GM12864 (cell line): Measurements from ENCODE around the gene CDK5.
A peak's percentile ranks its signal among the peaks of the same experiment; 100 is the strongest.

ENCODE experiments used
- DNase-seq: peaks from one replicate; pipeline ENCODE4 v3.0.0-alpha.2; 2011; ENCODE audit warnings: low read depth
- H3K4me3 ChIP-seq: 2 replicates; pipeline ENCODE4 v1.5.1; 2011; ENCODE audit warnings: mild to moderate bottlenecking, low read depth, low read length, control low read depth
- TF ChIP-seq, protein P1 (sequence below): IDR thresholded peaks from 2 replicates; pipeline ENCODE4 v1.5.1; 2011; ENCODE audit warnings: low read depth, mild to moderate bottlenecking, moderate library complexity, low read length, control low read depth, inconsistent platforms; ENCODE audit errors: missing control alignments

CDK5 gene

GRCh38 chr7:151011097-151011409 is 46.6 kb downstream of the CDK5 start:
- H3K4me3 ChIP-seq: no peak overlapping the region
- DNase-seq: no peak
- TF ChIP-seq, protein P1, sequence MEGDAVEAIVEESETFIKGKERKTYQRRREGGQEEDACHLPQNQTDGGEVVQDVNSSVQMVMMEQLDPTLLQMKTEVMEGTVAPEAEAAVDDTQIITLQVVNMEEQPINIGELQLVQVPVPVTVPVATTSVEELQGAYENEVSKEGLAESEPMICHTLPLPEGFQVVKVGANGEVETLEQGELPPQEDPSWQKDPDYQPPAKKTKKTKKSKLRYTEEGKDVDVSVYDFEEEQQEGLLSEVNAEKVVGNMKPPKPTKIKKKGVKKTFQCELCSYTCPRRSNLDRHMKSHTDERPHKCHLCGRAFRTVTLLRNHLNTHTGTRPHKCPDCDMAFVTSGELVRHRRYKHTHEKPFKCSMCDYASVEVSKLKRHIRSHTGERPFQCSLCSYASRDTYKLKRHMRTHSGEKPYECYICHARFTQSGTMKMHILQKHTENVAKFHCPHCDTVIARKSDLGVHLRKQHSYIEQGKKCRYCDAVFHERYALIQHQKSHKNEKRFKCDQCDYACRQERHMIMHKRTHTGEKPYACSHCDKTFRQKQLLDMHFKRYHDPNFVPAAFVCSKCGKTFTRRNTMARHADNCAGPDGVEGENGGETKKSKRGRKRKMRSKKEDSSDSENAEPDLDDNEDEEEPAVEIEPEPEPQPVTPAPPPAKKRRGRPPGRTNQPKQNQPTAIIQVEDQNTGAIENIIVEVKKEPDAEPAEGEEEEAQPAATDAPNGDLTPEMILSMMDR: no peak

DNA sequence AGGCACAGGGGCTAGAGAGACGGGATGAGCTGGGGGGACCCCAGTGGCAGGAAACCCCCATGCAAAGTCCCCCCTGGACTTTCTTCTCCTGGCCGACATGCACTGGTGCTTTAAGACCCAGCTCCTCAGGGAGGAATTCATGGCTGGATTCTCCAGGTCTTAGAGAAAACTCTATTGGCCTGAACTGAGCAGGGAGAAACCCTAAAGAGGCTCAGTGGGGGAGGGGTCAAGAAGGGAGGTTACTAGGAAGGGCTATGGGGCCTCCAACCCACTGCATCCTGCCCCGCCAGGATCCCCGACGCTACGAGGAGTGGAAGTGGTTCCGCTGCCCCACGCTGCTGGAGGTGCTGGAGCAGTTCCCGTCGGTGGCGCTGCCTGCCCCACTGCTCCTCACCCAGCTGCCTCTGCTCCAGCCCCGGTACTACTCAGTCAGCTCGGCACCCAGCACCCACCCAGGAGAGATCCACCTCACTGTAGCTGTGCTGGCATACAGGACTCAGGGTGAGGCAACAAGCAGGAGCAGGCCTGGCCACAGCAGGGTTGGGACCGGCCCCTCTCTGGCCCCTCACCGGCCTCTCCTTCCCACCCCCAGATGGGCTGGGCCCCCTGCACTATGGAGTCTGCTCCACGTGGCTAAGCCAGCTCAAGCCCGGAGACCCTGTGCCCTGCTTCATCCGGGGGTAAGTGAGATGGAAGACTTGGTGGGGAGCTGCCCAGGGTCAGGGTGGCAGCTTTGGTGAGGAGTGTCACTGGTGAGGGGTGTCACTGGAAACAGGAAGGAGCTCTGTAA is 47.2 kb downstream of the CDK5 start:
- no peak for DNase-seq
- TF ChIP-seq, protein P1: no peak
- H3K4me3 ChIP-seq: no peak overlapping the region

DNA sequence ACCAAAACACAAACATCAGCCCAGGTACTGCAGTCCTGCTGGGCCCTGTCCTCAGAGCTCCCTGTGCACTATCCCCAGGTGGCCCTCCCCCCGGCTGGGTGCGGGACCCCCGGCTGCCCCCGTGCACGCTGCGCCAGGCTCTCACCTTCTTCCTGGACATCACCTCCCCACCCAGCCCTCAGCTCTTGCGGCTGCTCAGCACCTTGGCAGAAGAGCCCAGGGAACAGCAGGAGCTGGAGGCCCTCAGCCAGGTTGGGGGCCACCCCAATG is 47.7 kb downstream of the CDK5 start:
- no peak overlapping the region for H3K4me3 ChIP-seq
- DNase-seq: no peak
- TF ChIP-seq, protein P1: no peak

DNA sequence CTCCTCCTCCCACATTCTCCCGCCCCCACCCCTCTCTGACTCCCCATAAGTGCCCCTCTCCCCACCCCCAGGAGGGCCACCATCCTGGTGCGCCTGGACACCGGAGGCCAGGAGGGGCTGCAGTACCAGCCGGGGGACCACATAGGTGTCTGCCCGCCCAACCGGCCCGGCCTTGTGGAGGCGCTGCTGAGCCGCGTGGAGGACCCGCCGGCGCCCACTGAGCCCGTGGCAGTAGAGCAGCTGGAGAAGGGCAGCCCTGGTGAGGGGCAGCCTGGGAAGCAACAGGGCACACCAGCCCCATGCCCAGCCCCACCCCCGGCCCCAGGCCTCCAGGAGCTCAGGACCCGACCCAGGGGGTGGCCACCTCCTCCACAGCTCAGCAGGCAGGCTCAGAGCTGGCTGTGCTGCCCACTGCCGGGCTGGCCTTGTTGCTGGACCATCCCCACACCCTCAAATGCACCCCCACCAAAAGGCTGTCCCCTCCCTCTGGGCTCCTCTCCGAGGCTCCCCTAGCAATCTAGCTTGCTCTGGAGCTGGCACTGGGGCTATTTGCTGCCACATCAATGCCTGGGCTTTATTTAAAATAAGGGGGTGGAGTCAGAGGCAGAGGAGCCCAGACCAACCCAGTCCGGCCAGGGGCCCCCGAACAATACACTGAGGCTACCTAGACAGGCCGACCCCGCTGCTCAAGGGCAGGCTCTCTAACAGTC is 48.2 kb downstream of the CDK5 start:
- no peak for DNase-seq
- TF ChIP-seq, protein P1: no peak
- H3K4me3 ChIP-seq: no peak overlapping the region

DNA sequence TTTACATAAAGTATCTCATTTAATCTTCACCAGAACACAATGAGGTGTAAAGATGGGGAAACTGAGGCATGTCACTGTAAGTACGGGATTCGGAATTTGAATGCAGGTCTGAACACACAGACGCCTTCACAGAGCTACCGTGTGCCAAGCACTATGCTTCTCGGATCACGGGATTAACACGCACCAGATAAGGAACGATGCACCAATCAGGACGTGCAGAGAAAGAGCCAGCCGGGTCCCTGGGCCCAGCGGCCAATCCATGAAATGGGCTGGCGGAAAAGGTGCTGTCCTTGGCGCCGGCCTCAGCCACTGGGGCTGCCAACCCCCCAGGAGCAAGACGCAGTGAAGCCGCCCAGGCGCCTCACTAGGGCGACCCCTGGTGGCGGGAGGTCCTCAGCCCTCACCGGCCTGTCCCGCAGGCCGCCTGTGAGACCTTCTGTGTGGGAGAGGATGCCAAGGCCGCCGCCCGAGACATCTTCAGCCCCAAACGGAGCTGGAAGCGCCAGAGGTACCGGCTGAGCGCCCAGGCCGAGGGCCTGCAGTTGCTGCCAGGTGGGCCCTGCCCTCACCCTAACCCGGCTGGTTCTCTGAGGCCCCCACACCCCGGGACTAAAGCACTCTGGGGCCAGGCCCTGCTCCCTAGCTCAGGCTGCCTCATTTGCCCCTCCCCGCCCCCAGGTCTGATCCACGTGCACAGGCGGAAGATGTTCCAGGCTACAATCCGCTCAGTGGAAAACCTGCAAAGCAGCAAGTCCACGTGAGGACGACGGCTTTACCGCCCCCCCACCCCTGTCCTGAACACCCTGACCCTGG is 49.0 kb downstream of the CDK5 start:
- no peak for DNase-seq
- no peak overlapping the region for H3K4me3 ChIP-seq

DNA sequence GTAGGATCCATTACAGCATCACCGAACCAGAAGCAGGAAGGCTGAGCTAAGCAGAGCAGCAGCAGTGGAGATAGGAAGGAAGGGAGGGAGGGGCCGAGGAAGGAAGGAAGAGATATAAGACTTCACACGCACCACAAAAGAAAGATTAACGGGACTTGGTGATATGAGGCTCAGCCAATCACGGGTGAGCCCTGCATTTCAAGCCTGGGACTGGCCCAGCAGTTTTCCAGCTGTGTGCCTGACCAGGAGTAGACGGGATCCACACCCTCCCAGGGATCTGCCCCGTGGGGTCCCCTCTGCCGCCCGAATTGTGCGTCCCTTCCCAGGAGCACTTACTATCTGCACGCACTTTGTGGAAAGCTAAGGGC is 49.6 kb downstream of the CDK5 start:
- H3K4me3 ChIP-seq: no peak overlapping the region
- TF ChIP-seq, protein P1: no peak
- DNase-seq: no peak

More for the DNA sequence above, 49.0 kb downstream of the CDK5 start:
- TF ChIP-seq, protein P1: peak; percentile 91
